DOHH2 (cell line): Measurements from ENCODE around the gene ANKRD55.

ENCODE experiments used
- H3F3A ChIP-seq: fragments of 200-600 bp; sonication (generic), shearing (Covaris generic); 2 replicates; pipeline ENCODE4 v1.6.0; 2016; ENCODE audit warnings: antibody characterized with exemption, mild to moderate bottlenecking; ENCODE audit not compliant: control insufficient read depth, insufficient read depth
- H3K27ac ChIP-seq: fragments of 200-600 bp; sonication (generic); 2 replicates; pipeline ENCODE4 v1.5.1; 2014; ENCODE audit warnings: low read depth, mild to moderate bottlenecking, low read length, moderate library complexity
- H3K27me3 ChIP-seq: fragments of 200-600 bp; sonication (generic); 2 replicates; pipeline ENCODE4 v1.6.1; 2014; ENCODE audit warnings: mild to moderate bottlenecking, low read length, mixed read lengths; ENCODE audit not compliant: control insufficient read depth
- H3K36me3 ChIP-seq: fragments of 200-600 bp; sonication (generic); 2 replicates; pipeline ENCODE4 v1.6.1; 2014; ENCODE audit warnings: mild to moderate bottlenecking, low read length, moderate library complexity, mixed read lengths; ENCODE audit not compliant: control insufficient read depth
- H3K4me1 ChIP-seq: fragments of 200-600 bp; sonication (generic); 2 replicates; pipeline ENCODE4 v1.6.1; 2014; ENCODE audit warnings: mild to moderate bottlenecking, low read length, mixed read lengths; ENCODE audit not compliant: control insufficient read depth
- H3K4me2 ChIP-seq: fragments of 200-600 bp; sonication (generic); 2 replicates; pipeline ENCODE4 v1.6.0; 2014; ENCODE audit warnings: mild to moderate bottlenecking, low read length, moderate library complexity
- H3K4me3 ChIP-seq: fragments of 200-600 bp; sonication (generic); 2 replicates; pipeline ENCODE4 v1.5.1; 2014; ENCODE audit warnings: mild to moderate bottlenecking, low read length, mixed read lengths
- H3K79me2 ChIP-seq: fragments of 200-600 bp; sonication (generic); 2 replicates; pipeline ENCODE4 v1.6.1; 2014; ENCODE audit warnings: mild to moderate bottlenecking, low read length, mixed read lengths; ENCODE audit not compliant: control insufficient read depth
- H3K9me2 ChIP-seq: fragments of 200-600 bp; sonication (generic); replicated peaks from 2 replicates; pipeline ENCODE4 v1.6.1; 2014; ENCODE audit warnings: mild to moderate bottlenecking, low read length, mixed read lengths; ENCODE audit not compliant: control insufficient read depth
- H3K9me3 ChIP-seq: fragments of 200-600 bp; sonication (generic); 2 replicates; pipeline ENCODE4 v1.6.1; 2014; ENCODE audit warnings: antibody characterized with exemption, low read length, mixed read lengths; ENCODE audit not compliant: control insufficient read depth, insufficient read depth
- H4K20me1 ChIP-seq: fragments of 200-600 bp; sonication (generic); 2 replicates; pipeline ENCODE4 v1.6.0; 2014; ENCODE audit warnings: low read depth, mild to moderate bottlenecking, antibody characterized with exemption, low read length, moderate library complexity; ENCODE audit not compliant: control insufficient read depth, insufficient read depth
- EZH2phosphoT487 ChIP-seq: fragments of 200-600 bp; sonication (generic); IDR thresholded peaks from 2 replicates; pipeline ENCODE4 v1.6.1; 2017; ENCODE audit warnings: borderline replicate concordance, mild to moderate bottlenecking, antibody characterized with exemption, low read length, moderate library complexity, mixed read lengths
- TF ChIP-seq, protein P1 (sequence below): fragments of 200-600 bp; sonication (generic); IDR thresholded peaks from one replicate; pipeline ENCODE4 v1.5.1; 2014; ENCODE audit warnings: antibody characterized with exemption, mild to moderate bottlenecking, low read depth, low read length; ENCODE audit not compliant: poor library complexity, severe bottlenecking

ANKRD55 gene

DNA sequence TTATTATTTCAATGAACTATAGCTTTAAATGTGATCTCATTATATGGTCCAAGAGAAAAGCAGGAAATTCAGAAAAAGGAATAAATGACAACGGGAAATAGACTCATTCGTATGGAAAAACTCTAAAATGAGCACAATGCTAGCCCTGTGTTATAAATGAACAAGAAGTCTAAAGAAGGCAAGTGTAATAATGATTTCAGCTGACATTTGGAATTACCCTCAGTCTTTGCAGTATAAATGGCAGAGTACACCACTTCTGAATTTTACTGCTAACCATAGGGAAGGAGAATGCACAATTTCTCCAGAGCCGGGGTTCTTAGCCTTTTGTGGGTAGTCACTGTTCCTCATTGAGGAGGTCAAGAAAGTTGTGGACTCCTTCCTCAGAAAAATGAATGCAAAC, 93.1 kb downstream of the ANKRD55 start:
- peaks cover 5% of the 10 kb centered on the region; the same call in 1 of the 2 replicates for H3K27me3 ChIP-seq
- H3K9me2 ChIP-seq: no peaks in the 10 kb centered on the region
- TF ChIP-seq, protein P1, sequence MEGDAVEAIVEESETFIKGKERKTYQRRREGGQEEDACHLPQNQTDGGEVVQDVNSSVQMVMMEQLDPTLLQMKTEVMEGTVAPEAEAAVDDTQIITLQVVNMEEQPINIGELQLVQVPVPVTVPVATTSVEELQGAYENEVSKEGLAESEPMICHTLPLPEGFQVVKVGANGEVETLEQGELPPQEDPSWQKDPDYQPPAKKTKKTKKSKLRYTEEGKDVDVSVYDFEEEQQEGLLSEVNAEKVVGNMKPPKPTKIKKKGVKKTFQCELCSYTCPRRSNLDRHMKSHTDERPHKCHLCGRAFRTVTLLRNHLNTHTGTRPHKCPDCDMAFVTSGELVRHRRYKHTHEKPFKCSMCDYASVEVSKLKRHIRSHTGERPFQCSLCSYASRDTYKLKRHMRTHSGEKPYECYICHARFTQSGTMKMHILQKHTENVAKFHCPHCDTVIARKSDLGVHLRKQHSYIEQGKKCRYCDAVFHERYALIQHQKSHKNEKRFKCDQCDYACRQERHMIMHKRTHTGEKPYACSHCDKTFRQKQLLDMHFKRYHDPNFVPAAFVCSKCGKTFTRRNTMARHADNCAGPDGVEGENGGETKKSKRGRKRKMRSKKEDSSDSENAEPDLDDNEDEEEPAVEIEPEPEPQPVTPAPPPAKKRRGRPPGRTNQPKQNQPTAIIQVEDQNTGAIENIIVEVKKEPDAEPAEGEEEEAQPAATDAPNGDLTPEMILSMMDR: no peak
- no peak for TF ChIP-seq EZH2phosphoT487
- H3K9me3 ChIP-seq: no peaks in the 10 kb centered on the region
- no peaks in the 10 kb centered on the region for H4K20me1 ChIP-seq
- no peaks in the 10 kb centered on the region for H3K4me1 ChIP-seq
- no peak overlapping the region for H3K27ac ChIP-seq
- H3F3A ChIP-seq: no peaks in the 10 kb centered on the region
- no peaks in the 10 kb centered on the region for H3K36me3 ChIP-seq
- H3K4me3 ChIP-seq: no peak overlapping the region
- H3K79me2 ChIP-seq: no peaks in the 10 kb centered on the region
- no peak overlapping the region for H3K4me2 ChIP-seq

DNA sequence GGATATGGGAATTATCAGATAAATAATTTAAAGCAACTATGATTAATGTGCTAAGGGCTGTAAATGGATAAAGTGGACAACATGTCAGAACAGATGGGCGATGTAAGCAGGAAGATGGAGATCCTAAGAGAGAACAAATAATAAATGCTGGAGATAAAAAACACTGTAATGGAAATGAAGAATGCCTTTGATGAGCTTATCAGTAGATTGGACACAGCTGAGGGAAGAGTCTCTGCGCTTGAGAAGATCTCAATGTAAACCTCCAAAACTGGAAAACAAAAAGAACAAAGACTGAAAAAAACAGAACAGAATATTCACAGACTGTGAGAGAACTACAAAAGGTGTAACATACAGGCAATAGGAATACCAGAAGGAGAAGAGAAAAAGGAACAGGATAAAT, 102.5 kb downstream of the ANKRD55 start:
- no peaks in the 10 kb centered on the region for H3K27me3 ChIP-seq
- H3K9me2 ChIP-seq: no peaks in the 10 kb centered on the region
- H3K79me2 ChIP-seq: no peaks in the 10 kb centered on the region
- H3K9me3 ChIP-seq: no peaks in the 10 kb centered on the region
- no peaks in the 10 kb centered on the region for H3K4me1 ChIP-seq
- no peak overlapping the region for H3K4me2 ChIP-seq
- H3K27ac ChIP-seq: no peak overlapping the region
- TF ChIP-seq EZH2phosphoT487: no peak
- TF ChIP-seq, protein P1: no peak
- H4K20me1 ChIP-seq: no peaks in the 10 kb centered on the region
- H3K4me3 ChIP-seq: no peak overlapping the region
- no peaks in the 10 kb centered on the region for H3F3A ChIP-seq
- H3K36me3 ChIP-seq: no peaks in the 10 kb centered on the region

DNA sequence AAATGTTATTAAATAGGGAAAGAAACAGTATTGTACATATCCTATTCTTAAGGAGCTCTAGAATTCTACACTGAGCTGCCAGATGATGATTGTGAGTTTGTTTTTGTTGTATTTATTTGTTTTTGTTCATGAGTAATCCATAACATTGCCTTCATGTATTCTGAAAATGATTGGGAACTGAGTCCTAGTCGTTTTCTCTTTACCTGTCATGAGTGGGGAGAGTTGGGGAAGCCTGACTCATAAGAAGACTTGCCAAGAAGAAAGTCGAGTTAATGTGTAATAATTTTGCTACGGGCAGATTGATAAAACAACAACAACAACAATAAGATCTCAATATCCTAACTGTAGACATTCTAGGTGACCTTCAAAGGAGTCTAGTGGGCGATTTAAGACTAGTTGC, 103.8 kb downstream of the ANKRD55 start:
- H3K27ac ChIP-seq: no peak overlapping the region
- H4K20me1 ChIP-seq: no peaks in the 10 kb centered on the region
- no peak overlapping the region for H3K4me3 ChIP-seq
- no peak for TF ChIP-seq EZH2phosphoT487
- H3K79me2 ChIP-seq: no peaks in the 10 kb centered on the region
- H3K4me2 ChIP-seq: no peak overlapping the region
- H3K4me1 ChIP-seq: no peaks in the 10 kb centered on the region
- H3K9me3 ChIP-seq: no peaks in the 10 kb centered on the region
- no peaks in the 10 kb centered on the region for H3K36me3 ChIP-seq
- H3F3A ChIP-seq: no peaks in the 10 kb centered on the region
- no peaks in the 10 kb centered on the region for H3K9me2 ChIP-seq
- H3K27me3 ChIP-seq: no peaks in the 10 kb centered on the region

DNA sequence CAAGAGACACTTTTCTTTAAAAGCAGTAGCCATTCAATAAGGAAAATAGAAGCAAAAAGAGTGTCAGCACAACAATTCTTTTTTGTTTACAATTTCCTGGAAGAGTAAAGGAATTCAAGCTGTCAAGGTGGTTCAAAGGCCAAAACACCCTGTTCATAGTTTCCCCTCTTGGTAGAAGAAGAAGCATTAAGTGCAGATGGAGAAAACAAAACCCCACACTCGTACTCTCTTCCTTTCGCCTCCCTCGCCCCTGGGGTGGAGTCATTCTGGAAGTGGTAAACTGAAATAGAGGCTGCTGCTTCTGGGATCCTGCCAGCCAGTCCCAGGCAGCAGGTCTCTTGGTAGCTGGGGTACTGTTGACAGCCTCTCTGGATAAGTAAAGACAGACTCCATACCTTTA, 105.0 kb downstream of the ANKRD55 start:
- H3K9me3 ChIP-seq: no peaks in the 10 kb centered on the region
- no peaks in the 10 kb centered on the region for H3F3A ChIP-seq
- no peak overlapping the region for H3K4me3 ChIP-seq
- no peaks in the 10 kb centered on the region for H3K27me3 ChIP-seq
- H3K27ac ChIP-seq: no peak overlapping the region
- no peak for TF ChIP-seq EZH2phosphoT487
- TF ChIP-seq, protein P1: no peak
- no peaks in the 10 kb centered on the region for H3K9me2 ChIP-seq
- no peaks in the 10 kb centered on the region for H3K36me3 ChIP-seq
- no peaks in the 10 kb centered on the region for H3K79me2 ChIP-seq
- H3K4me1 ChIP-seq: no peaks in the 10 kb centered on the region
- no peaks in the 10 kb centered on the region for H4K20me1 ChIP-seq
- H3K4me2 ChIP-seq: no peak overlapping the region
